GM11168 (cell line): ENCODE measurements around the gene MAP3K7CL.
"Not testable (repeated sequence)": the region's sequence is repeated elsewhere in the genome, so short reads cannot be mapped to it uniquely, and the experiment has no call there.

Experiments used
- in situ Hi-C: fragments of 300-500 bp; cut with MboI; formaldehyde crosslinking; loops from one replicate; pipeline ENCODE4 v1.12.0; 2022; ENCODE audit warnings: low sequenced_read_pairs; ENCODE audit not compliant: unreplicated experiment

Gene MAP3K7CL

DNA sequence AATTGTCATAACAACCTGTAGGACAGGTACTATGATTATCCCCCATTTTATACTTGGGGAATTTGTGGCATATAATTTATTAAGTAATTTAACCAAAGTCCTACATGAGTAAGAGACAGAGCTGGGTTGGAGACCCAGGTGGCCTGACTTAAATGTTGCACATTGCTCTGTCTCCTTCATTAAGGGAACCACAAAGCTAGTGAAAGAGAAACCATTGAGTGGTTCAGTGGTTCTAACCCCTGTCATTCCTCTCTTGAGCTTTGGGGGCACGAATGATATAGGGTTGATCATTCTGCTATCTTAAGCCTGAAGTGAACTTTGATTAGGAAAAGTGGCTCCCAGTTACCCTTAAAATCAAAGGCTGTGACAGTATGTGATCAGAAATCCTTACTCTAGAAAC is 5.3 kb upstream of the MAP3K7CL start:
- in situ Hi-C loops = no loop called here

DNA sequence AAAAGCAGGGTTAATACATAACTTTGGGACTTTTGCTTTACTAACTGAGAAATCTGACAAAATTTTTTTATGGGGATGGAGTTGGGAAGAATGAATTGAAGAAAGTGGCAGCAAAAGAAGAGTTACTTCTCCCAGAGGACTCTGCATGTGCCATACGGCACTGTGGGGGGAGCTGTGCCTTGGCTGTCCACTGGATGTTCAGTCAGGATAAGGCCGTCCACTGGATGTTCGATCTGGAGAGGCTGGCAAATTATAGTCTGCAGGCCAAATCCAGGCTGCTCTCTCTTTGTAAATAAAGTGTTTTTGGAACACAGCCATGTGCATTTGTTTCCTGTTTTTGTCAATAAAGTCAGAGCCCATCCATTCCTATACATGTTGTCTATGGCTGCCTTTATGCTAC is 4.5 kb upstream of the MAP3K7CL start:
- in situ Hi-C loops = no loop called here

DNA sequence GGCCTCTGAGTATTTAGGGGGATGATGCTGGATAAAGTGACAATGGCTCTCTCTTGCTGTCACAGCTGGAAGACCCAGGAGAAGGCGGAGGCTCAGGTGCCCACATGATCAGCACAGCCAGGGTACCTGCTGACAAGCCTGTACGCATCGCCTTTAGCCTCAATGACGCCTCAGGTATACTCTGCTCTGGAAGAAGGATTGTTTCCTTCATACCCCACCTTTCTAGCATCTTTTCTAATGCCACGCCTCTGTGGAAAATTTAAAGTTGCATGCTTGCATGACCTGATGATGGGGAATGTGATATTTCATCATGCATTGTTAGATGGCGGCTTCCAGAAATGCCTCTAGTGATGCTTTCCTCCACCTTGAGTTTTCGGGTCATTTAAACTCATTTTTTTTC is 2.8 kb downstream of the MAP3K7CL start:
- in situ Hi-C loops = no loop called here

DNA sequence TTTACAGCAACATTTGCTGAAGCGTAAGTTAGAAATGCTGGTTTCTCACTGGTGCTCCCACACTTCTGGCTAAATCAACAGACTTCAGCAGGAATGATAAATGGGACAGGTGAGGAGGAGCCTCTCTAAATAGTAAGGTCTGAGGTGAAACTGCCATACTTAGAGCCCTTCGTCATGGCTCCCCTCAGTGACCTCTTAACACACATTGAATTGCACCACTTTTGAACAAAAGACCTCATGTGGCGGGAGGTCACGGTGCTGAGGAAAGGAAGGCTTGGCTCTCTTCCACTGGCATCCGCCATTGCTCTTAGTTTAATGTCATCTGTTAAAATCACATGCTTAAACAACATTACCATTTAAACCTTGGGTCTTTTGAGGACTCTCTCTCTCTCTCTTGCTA is 3.4 kb downstream of the MAP3K7CL start:
- in situ Hi-C loops = no loop called here

DNA sequence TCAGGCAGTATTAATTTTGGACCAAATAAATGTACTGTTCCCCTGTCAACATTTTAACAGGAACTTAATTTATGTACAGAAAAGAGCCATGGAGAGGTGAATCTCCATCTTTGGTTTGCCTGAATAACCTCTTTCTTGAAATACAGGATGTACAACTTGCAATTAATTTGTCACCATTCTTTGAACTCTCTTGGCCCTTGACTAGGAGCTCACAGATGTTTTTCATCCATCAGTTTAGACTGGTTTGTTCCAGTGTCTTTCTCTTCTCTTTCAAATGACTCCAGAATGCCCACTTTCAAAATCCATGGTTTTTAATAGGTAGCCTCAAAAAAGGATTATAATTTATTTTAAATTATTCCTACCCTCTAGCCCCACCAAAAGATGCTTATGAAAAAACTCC is 5.0 kb downstream of the MAP3K7CL start:
- in situ Hi-C loops = no loop called here

DNA sequence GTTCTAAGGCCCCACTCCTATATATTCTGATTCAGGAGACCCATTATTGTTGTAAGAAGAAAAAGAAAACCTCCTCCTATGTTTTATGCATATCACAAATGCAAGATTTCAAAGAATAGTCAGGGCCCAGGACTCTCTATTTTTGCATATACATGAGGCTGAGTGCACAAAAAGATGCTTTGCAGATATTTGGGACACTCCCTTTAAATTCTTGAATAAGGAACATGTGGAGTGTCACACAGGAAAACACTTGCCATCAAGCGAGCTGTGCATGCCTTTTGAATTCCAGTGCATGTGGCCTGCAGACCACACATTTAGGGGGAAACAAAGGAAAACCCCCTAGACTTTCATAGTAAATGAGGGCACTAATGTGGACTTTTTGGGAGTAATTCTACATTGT is 5.6 kb downstream of the MAP3K7CL start:
- in situ Hi-C loops = no loop called here

DNA sequence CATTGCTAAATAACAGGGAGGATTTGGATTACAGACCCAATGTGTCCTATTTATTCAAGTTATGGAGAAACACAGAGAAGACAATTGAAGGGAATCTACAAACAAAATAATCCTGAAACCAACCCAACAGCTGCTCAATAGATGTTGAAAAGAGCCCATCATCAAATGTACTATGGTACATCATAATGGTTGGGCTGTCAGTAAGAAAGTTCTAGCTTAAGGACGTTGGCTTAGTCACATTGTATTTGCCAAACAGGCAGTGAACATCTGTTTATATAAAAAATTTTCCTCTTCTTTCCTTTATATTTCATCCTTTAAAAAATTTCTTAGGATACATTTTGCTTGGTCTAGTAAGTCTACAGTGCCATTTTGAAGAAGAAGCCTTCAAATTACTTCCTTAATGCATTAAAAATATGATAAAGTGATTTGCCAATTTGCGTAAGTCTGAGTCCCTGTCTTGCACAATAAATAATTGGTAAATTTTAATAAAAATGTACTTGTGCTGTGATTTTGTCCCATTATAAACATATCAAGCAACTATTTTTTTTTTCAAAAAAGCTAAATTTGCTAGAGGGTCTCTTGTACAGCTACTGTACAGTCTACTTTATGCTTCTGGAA is 14.4 kb downstream of the MAP3K7CL start:
- in situ Hi-C loops = no loop called here

DNA sequence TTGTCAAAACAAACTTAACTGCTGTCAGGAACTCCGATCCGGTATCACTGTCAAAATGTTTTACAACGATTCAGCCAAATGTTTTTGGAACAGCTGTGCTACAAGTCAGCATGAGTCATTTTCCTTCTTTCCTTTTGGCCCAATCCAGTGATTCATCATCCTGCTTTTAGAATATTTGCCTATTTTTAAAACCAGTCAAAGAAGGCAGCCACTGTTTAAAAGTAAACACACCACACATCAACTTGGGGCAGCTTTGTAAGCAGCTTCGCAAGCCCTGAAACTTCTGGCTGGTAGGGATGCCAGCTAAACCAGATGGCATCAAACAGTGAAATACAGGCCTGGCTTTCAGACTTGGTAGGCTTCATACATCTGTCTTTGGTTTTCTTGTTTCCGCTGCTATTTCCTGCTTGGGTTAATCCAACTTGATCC is 14.9 kb downstream of the MAP3K7CL start:
- in situ Hi-C loops = no loop called here

DNA sequence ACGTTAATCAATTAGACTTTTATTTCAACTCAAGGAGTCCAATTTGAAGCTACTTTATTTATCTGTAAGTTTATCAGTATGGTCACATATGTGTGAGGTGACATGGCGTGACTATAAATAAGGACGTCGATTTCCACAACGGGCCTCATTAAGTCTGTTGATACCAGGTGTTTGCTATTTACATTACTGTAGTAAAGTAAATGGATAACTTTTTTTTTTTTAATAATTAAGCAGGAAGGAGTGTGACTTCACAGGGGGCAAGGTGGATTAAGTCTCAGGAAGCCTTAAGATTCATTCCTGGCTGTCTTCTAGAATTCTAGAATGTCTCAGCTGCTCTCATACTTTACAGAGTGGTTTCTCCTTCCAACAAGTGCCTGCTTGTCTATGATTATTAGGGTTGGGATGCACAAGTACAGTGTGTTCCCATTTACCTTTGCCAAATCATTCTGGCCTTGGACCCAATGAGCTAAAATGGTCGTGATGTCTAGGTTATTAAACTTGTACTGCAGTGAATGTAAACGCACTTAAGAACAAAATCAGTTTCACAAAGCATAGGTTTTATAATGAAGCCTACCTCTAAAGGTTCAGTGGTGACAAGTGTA is 15.5 kb downstream of the MAP3K7CL start:
- in situ Hi-C loops = no loop called here

DNA sequence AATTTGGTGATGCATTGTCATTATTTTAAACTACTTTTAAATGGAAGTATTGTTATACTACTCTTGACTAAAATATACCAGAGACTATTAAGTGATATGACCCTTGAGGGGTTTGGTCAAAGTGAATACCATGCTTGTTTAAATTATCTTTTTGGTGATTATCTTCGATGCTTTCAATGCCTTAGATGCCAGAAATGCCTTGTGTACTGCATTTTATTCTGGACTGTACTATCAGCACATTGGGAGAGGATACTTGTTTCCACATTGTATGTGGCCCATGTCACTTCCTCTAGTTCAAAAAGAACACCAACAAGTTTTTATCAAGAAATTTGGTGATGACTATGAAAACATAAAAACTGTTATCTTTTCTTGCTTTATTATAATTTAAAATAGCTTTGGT is 16.3 kb downstream of the MAP3K7CL start:
- in situ Hi-C loops = no loop called here

DNA sequence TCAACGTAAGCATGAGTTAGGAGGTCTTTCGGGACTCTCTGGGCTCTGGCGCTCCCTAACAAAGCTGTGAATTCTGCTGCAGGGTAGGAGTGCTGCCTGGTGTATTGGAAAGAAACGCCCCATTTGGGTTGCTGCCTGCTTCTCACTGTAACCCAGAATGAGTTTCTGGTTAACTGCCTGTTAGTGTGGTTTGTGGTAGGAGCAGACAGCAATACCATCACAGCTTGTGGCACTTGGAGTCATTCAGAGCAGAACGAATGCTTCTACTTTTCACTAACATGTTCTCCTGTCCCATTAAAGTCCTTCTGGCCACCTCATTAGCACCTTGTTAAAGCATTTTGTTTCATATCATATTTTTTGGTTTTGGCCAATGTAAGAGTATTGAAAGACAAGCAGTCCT is 18.1 kb downstream of the MAP3K7CL start:
- in situ Hi-C loops = no loop called here

DNA sequence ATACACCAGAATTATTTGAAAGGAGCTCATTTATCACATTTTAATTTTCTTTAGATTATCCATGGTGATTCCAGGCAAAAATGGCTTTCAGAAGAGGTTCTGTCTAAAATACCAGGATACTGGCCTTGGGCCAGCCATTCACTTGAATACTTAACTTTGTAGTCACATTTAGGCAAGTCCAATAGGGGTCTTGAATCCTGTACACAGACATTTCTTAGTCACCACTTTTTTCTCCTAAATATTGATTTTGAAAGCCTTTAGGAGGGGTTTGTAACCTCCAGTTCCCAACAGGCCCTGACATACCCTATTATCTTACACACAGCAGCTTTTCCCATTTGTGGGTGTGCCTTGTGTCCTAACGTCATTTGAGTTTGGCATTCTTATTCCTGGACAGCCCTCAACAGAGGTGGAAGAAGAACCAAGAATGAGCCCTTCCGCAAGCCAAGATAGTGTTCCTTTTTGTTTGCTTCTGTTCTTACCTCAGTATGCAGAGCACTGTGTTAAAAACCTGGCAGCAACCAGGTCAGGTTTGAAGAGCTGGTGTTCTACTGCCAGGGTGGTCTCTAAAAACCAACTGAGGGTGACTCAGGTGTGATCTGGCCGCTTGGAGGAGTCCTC is 19.5 kb downstream of the MAP3K7CL start:
- in situ Hi-C loops = no loop called here

DNA sequence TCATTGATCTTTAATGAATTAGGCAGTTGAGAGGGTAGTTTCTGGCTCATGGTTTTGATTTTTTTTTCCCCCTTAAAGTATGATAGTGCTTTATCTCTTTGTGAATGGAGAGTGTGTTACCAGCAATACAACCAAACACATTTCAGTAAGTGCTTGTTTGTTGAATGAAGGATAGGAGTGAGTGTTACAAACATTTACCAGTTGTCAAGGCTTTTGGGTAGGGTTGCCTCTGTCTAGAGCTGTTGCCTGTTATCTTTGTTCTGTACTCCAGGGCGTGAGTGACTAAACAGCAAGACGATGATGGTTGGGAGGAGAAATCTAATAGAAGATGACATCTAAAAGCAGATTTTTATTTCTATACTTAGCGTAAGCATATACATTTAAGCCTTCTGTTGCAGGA is 21.5 kb downstream of the MAP3K7CL start:
- in situ Hi-C loops = no loop called here

DNA sequence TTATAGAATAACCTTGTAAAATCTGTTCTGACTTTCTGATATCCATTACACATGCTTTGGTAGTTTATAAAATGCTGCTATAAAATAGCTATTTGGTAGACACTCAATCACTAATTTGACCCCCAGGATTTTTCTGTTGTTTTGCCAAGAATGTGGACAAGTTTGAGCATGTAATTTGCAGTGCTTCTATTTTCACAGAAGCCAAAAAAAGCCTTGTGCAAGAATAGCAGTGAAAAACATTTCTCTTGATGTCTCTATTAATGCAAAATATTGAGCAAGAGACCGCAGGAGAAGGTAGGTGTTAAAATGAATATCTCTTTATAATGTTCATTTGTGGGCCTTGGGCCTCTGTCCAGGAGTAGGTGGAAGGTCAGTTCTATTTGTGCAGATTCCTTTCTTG is 22.5 kb downstream of the MAP3K7CL start:
- in situ Hi-C loops = no loop called here

DNA sequence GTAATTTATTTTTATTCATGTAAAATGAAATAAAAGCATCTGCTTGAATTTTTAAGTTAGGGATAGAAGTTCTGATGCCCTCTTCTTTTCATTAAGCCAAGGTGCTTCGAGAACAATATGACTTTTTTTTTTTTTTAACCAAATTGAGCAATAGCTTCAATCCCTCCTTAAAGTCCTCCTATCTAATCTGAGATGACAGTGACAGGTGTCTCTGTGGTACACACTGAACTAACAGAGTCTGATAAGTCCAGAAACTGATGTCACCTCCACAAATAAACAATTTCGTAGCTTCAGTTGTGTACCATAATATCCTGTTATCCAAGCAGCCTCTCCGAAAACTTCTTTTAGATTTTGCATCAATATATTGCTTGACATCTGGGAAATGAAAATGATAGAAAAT is 23.8 kb downstream of the MAP3K7CL start:
- in situ Hi-C loops = no loop called here

DNA sequence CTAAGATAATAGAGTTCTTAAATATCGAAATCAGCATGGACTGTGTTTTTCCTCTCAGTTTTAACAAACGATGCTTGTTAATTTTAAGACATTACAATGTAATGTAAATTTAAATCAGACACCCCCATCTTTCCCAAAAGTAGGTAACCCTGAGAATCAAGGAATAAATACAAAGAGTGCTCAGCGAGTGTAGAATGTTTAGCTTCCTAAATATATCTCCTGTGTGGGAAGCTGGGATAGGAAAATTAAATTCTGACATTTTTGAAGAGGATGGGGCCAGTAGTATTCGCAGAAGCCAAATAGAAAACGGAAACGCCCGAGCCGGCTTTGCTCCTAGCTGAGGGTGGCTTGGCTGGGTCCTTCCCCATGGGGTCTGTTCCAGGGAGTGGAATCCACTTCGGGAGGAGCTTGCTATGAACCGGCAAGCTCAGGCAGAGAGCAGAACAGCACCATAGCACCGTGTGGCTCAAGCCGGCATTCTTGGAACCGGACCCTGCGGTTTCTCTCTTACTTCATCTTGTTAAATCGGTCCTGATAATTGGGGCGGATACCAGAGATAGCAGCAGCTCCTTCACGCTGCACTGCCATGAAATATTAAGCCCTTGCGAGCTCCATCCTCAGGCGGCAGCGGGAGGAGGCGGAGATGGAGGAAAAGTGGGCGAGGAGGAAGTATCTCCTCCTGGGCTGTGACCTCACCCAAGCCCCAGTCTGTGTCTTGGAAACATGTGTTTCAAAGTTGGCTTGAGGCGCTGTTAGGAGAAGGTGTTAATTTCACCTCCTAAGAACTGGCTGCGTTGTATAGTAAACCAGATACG is 24.9 kb downstream of the MAP3K7CL start:
- in situ Hi-C loops = no loop called here

DNA sequence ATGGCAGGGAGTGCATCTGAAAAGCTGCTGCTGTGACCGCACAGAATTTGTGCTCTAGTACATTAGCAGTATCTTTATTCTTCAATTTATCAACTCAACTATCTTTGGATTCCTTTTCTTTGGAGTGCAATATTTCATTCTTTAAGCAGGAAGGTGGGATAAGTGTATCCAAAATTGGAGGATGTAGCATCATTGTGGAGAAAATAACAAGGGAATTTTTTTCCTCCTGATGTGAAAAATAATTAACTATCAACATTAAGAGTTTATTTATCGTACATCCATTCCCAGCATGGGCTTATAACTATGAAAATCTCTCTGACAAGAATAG is 25.5 kb downstream of the MAP3K7CL start:
- in situ Hi-C loops = no loop called here

DNA sequence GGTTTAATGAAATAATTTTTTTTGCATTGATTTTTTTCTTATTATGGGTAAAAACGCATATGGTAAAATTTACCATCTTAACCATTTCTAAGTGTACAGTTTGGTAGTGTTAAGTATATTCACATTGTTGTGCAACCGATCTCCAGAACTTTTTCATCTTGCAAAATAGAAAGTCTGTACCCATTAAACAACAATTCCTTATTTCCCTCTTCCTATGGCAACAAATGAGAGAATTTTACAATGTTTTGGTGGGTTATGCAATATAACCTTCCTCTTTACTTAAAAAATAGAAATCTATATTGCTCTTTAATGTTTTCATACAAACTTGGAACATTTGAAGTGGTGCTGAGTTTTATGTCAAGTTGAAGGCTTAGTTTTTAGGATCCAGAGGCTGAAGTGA is 26.6 kb downstream of the MAP3K7CL start:
- in situ Hi-C loops = no loop called here

DNA sequence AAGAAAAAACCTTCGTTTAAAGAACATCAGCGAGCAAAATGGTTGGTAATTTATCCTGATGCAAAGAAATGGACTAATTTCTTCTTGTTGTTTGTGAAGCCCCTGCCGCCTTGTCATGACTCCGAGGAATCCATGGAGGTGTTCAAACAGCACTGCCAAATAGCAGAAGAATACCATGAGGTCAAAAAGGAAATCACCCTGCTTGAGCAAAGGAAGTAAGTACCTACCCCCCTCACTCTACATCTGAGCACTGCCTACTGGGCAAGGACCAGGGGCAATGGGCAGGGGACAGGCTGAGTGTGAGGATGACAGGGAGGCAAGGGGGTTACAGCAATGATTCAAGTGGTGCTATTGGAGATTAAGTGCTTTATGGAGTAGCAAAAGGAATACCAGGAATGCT is 29.4 kb downstream of the MAP3K7CL start:
- in situ Hi-C loops = no loop called here

DNA sequence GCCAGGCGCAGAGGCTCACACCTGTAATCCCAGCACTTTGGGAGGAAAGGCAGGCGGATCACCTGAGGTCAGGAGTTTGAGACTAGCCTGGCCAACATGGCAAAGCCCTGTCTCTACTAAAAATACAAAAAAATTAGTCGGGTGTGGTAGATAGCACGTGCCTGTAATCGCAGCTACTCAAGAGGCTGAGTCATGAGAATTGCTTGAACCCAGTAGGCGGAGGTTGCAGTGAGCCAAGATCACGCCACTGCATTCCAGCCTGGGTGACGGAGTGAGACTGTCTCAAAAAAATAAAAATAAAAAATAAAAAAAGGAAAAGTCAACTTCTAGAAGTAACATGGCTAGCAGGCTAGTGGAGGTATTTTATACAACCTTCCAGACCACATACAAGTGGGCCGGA is 32.4 kb downstream of the MAP3K7CL start:
- in situ Hi-C loops = not testable (repeated sequence)

DNA sequence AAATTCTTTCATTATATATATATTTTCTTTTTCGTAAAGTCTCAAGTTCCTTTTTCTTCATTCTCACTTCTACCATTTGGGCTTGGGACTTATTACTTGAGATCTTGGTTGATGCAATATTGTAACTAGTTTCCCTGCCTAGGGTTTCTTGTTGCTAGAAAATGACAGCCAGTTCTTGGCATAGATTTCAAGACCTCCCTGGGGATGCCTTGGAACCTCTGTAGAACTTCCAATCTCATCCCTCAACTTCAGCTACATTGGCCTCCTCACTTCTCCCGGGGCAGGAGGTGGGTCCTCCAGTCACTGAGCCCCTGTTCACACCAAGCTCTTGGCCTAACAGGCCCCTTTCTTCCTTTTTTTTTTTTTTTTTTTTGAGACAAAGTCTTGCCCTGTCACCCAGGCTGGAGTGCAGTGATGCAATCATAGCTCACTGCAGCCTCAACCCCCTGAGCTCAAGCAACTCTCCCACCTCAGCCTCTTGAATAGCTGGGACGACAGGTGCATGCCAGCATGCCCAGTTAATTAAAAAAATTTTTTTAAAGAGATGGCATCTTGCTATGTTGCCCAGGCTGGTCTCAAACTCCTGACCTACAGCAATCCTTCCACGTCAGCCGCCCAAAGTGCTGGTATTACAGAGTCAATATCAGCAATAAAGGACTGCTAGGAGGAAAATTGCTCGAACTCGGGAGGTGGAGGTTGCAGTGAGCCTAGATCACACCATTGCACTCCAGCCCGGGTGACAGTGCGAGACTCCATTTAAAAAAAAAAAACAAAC is 33.1 kb downstream of the MAP3K7CL start:
- in situ Hi-C loops = no loop called here
